ACC112 (cell line): ENCODE results near the gene C4orf33.
"Not testable (repeated sequence)": the region's sequence is repeated elsewhere in the genome, so short reads cannot be mapped to it uniquely, and the experiment has no call there.

Source experiments
- H2AFZ ChIP-seq: fragments of 200-600 bp; sonication (generic); one replicate; pipeline ENCODE4 v1.6.0; 2017; ENCODE audit warnings: antibody characterized with exemption, low read length; ENCODE audit not compliant: unreplicated experiment
- H3K27ac ChIP-seq: fragments of 200-600 bp; sonication (generic); 2 replicates; pipeline ENCODE4 v1.5.1; 2014; ENCODE audit warnings: low read depth, mild to moderate bottlenecking, antibody characterized with exemption, low read length, moderate library complexity
- H3K27me3 ChIP-seq: fragments of 200-600 bp; sonication (generic); 2 replicates; pipeline ENCODE4 v1.6.1; 2014; ENCODE audit warnings: mild to moderate bottlenecking, antibody characterized with exemption, low read length, moderate library complexity, mixed read lengths; ENCODE audit not compliant: insufficient read depth
- H3K36me3 ChIP-seq: fragments of 200-600 bp; sonication (generic); 2 replicates; pipeline ENCODE4 v1.6.1; 2016; ENCODE audit warnings: mild to moderate bottlenecking, antibody characterized with exemption, low read length, moderate library complexity, mixed read lengths; ENCODE audit not compliant: insufficient read depth
- H3K4me1 ChIP-seq: fragments of 200-600 bp; sonication (generic); one replicate; pipeline ENCODE4 v1.6.1; 2016; ENCODE audit warnings: low read length, mixed read lengths; ENCODE audit not compliant: insufficient read depth, unreplicated experiment, control insufficient read depth
- H3K4me3 ChIP-seq: fragments of 200-600 bp; sonication (generic); 2 replicates; pipeline ENCODE4 v1.5.1; 2014; ENCODE audit warnings: mild to moderate bottlenecking, low read depth, low read length
- H3K79me2 ChIP-seq: fragments of 200-600 bp; sonication (generic); one replicate; pipeline ENCODE4 v1.6.0; 2016; ENCODE audit warnings: low read length; ENCODE audit not compliant: control insufficient read depth, unreplicated experiment, insufficient read depth

Gene C4orf33, protein sequence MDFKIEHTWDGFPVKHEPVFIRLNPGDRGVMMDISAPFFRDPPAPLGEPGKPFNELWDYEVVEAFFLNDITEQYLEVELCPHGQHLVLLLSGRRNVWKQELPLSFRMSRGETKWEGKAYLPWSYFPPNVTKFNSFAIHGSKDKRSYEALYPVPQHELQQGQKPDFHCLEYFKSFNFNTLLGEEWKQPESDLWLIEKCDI

DNA sequence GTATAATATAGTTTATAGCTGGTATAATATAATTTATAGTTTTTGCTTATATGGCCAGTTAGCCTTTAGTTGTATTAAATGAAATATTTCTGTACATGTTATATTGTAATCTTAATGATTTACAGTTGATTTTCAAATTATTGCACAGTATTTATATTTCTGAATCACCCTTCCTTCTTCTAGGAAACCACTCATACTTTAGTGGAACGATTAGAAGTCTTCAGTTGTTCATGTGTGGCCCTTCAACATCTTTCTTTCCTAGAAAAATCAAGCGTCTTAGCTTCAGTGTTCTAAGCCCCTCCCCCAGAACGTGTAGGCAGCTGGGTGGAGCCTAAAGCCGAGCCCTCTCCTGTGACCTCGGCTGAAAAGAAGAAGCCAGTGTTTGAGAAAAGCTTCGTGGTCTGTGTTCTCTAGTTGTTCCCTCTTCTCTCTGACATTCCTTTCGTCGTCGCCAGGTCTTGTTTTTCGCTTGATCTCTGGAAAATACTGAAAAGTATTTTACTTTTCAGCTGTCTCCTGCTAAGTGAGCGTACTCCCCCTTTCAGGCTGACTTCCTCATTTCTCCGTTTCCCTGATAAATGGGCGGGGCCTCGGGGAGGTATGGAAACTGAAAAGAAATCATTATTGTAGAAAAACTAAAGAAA, at the start of gene C4orf33:
TSS of gene C4orf33 (plus strand) at position 342 of the 644 bp plus-strand sequence. CDS start 6,459 bp downstream, outside the sequence.
- Histone ChIP-seq H3K27ac (peak within 1 kb of the TSS; percentile 92), H3K36me3 (no peaks in the 10 kb centered on the region), H3K27me3 (no peaks in the 10 kb centered on the region), H3K79me2 (peaks cover 29% of the 10 kb centered on the region), H3K4me3 (peak within 1 kb of the TSS; percentile 84), H3K4me1 (peaks cover 18% of the 10 kb centered on the region), H2AFZ (peak within 1 kb of the TSS; percentile 95)

DNA sequence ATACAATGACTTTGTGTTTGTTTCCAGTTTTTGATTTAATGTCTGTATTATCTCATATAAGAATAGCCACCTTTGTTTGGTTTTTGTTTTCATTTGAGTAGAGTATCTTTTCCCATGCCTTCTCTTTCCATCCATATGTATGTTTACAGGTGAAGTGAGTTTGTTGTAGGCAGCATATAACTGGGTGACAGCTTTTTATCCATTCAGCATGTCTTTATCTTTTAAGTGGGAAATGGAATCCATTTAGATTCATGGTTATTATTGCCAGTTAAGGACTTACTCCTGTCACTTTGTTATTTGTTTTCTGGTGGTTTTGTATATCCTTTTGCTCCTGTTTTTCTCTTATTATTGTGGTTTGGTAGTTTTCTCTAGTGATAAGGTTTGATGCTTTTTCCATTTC, 36.9 kb upstream of the C4orf33 start:
- Histone ChIP-seq H3K79me2 (no peaks in the 10 kb centered on the region), H3K4me1 (no peaks in the 10 kb centered on the region), H3K27ac (no peak overlapping the region), H2AFZ (no peak overlapping the region), H3K27me3 (no peaks in the 10 kb centered on the region), H3K36me3 (peaks cover 36% of the 10 kb centered on the region), H3K4me3 (no peak overlapping the region)

DNA sequence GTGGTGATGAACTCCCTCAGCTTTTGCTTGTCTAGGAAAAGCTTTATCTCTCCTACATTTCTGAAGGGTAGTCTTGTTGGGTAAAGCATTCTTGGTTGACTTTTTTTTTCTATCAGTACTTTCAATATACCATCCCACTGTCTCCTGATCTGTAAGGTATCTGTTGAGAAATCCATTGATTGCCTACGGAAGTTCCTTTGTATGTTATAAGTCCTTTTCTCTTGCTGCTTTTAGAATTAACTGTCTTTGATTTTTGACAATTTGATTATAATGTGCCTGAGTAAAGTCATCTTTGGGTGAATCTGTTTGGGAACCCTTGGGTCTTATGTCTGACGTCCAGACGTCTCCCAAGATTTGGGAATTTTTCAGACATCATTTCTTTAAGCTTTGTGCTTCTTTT, 33.4 kb upstream of the C4orf33 start:
- Histone ChIP-seq H3K79me2 (peaks cover 3% of the 10 kb centered on the region), H3K4me3 (no peak overlapping the region), H3K36me3 (peaks cover 32% of the 10 kb centered on the region), H2AFZ (no peak overlapping the region), H3K27me3 (no peaks in the 10 kb centered on the region), H3K27ac (no peak overlapping the region), H3K4me1 (peaks cover 20% of the 10 kb centered on the region)

DNA sequence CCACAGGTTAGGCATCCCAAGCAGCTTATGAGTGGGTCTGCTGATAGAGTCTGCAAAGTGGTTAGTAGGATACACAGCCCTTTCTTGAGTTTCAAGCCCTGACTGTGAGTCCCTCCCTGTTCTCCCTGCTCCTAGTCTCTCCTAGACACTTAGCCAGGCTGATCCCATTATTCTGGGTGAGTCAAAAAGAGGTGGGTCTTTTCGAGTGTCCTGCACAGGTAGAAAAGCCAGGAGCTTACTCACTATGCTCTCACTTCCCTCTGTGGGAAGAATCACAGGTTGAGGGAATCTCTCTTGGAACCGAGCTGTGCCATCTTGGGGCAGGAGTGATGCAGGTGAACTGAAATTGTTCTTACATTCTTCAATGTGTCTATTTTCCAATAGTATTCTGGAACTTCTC, 32.3 kb upstream of the C4orf33 start:
- Histone ChIP-seq H3K27me3 (no peaks in the 10 kb centered on the region), H3K79me2 (peaks cover 3% of the 10 kb centered on the region), H3K4me1 (peaks cover 20% of the 10 kb centered on the region), H3K27ac (no peak overlapping the region), H3K4me3 (no peak overlapping the region), H2AFZ (no peak overlapping the region), H3K36me3 (peaks cover 32% of the 10 kb centered on the region)

DNA sequence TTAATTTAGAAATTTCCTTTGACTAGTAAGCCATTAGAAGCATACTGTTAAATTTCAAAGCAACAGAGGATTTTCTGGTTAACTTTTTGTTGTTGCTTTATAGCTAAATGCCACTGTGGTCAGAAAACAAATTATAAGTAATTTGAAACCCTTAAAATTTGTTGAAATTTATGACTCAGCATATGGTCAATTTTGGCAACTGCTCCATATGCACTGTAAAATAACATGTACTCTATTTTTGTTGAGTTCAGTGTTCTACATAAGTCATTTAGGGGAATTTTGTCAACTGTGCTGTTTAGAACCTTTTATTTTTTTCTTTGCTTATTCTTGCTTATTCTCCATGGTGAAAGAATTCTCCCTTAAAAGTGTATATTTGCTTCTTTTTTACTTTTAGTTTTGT, 31.2 kb upstream of the C4orf33 start:
- peaks cover 32% of the 10 kb centered on the region for H3K36me3 ChIP-seq

DNA sequence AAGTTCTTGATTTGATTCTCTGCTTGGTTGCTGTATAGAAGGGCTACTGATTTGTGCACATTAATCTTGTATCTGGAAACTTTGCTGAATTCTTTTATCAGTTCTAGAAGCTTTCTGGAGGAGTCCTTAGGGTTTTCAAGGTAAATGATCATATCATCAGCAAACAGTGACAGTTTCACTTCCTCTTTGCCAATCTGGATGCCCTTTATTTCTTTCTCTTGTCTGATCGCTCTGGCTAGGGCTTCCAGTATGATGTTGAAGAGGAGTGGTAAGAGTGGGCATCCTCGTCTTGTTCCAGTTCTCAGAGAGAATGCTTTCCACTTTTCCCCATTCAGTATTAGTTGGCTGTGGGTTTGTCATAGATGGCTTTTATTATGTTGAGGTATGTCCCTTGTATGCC, 26.4 kb upstream of the C4orf33 start:
- not testable (repeated sequence) for H3K27me3 ChIP-seq, H3K79me2 ChIP-seq, H2AFZ ChIP-seq, H3K4me3 ChIP-seq, H3K27ac ChIP-seq
- H3K36me3 ChIP-seq = peaks cover 26% of the 10 kb centered on the region
- H3K4me1 ChIP-seq = peaks cover 16% of the 10 kb centered on the region

More for the DNA sequence above, 31.2 kb upstream of the C4orf33 start:
- Histone ChIP-seq H2AFZ (no peak overlapping the region), H3K27me3 (no peaks in the 10 kb centered on the region), H3K79me2 (peaks cover 3% of the 10 kb centered on the region), H3K27ac (peak overlapping the region; percentile 53), H3K4me1 (peaks cover 20% of the 10 kb centered on the region), H3K4me3 (no peak overlapping the region)

DNA sequence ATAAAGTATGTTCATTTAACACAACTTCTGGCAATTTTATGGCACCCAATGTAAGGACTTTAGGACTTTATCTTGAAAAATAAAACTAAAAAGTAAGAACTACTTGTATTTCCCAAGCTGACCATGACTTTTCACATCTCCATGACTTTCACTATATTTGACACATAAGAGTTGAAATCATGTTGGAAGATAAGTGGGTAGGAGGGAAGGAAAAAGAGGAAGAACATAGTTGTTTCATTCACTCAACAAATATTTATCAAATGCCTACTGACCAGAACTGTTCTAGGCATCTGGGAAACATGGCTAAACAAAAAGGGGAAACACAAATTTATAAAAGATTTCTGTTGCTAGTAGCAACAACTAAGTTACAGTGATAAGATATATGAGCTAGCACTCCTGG, 18.6 kb upstream of the C4orf33 start:
- Histone ChIP-seq H2AFZ (no peak overlapping the region), H3K36me3 (peaks cover 65% of the 10 kb centered on the region), H3K4me3 (no peak overlapping the region), H3K79me2 (peaks cover 17% of the 10 kb centered on the region), H3K27me3 (no peaks in the 10 kb centered on the region), H3K27ac (no peak overlapping the region), H3K4me1 (no peaks in the 10 kb centered on the region)

DNA sequence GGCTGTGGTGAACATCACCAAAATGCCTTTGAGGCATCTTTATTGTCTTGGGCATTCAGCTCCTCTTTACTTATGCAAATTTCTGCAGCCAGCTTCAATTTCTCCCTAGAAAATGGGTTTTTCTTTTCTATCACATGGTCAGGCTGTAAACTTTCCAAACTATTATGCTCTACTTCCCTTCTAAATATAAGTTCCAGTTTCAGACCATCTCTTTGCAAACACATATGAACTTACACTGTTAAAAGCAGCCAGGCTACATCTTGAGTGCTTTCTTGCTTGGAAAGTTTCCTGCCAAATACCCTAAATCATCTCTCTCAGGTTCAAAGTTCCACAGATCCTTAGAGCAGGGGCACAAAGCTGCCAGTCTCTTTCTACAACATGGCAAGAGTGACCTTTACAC, 15.8 kb upstream of the C4orf33 start:
- H3K4me3 ChIP-seq = no peak overlapping the region
- H3K27me3 ChIP-seq = no peaks in the 10 kb centered on the region
- no peaks in the 10 kb centered on the region for H3K4me1 ChIP-seq
- H3K79me2 ChIP-seq = peaks cover 39% of the 10 kb centered on the region
- H3K27ac ChIP-seq = no peak overlapping the region
- no peak overlapping the region for H2AFZ ChIP-seq
- H3K36me3 ChIP-seq = peaks cover 47% of the 10 kb centered on the region

DNA sequence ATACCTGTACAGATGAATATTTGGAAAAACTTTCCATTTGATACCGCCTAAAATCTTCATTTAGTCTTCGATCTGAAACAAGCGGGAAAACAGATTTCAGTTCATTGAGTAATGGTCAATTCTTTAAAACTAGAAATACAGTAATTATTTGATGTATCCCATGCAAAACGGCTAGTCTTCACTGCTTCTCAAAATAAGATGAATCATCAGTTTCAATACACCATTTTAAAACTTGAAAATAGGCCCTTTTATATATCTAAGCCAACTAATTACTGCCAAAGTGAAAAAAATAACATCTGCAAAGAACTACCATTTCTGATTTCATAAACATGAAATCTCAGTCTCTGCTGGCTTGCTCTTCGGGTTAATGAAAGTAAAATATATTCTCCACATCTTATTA, 13.7 kb upstream of the C4orf33 start:
- Histone ChIP-seq H3K27ac (no peak overlapping the region), H3K27me3 (no peaks in the 10 kb centered on the region), H3K4me1 (no peaks in the 10 kb centered on the region), H3K79me2 (peaks cover 55% of the 10 kb centered on the region), H3K4me3 (no peak overlapping the region), H2AFZ (no peak overlapping the region), H3K36me3 (peaks cover 41% of the 10 kb centered on the region)

DNA sequence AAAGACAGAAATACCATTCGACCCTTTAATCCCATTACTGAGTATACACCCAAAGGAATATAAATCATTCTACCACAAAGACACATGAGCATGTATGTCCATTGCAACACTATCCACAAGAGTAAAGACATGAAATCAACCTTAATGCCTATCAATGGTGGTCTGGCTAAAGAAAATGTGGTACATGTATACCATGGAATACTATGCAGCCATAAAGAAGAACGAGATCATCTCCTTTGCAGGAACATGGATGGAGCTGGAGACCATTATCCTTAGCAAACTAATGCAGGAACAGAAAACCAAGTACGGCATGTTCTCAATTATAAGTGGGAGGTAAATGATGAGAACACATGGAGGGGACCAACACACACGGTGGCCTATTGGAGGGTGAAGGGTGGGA, 10.5 kb upstream of the C4orf33 start:
- peaks cover 75% of the 10 kb centered on the region for H3K79me2 ChIP-seq
- H3K27ac ChIP-seq = no peak overlapping the region
- peaks cover 21% of the 10 kb centered on the region for H3K36me3 ChIP-seq
- peaks cover 4% of the 10 kb centered on the region for H3K4me1 ChIP-seq
- no peaks in the 10 kb centered on the region for H3K27me3 ChIP-seq
- no peak overlapping the region for H2AFZ ChIP-seq
- H3K4me3 ChIP-seq = no peak overlapping the region

DNA sequence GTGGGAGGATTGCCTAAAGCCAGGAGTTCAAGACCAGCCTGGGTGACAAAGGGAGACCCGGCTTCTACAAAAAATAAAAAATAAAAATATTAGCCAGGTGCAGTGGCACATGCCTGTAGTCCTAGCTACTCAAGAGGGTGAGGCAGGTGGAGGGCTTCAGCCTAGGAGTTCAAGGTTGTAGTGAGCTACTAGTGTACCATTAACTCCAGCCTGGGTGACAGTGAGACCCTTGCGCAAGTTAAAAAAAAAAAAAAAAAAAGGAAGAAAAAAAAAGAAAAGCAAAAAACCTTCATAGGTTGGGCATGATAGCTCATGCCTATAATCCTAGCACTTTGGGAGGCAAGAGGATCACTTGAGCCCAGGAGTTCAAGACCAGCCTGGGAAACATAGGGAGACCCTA, 8.4 kb upstream of the C4orf33 start:
- peaks cover 16% of the 10 kb centered on the region for H3K4me1 ChIP-seq
- H2AFZ ChIP-seq = no peak overlapping the region

More for the DNA sequence above, 8.4 kb upstream of the C4orf33 start:
- no peak overlapping the region for H3K27ac ChIP-seq
- H3K36me3 ChIP-seq = 0 out of 2 replicates have a peak, but pooled peaks cover 5% of the 10 kb centered on the region
- H3K4me3 ChIP-seq = no peak overlapping the region
- H3K27me3 ChIP-seq = no peaks in the 10 kb centered on the region
- H3K79me2 ChIP-seq = peaks cover 91% of the 10 kb centered on the region
